Measurements from ENCODE around the gene XPC.
A peak's percentile ranks its signal among the peaks of the same experiment; 100 is the strongest.
"Not testable (repeated sequence)": the region's sequence is repeated elsewhere in the genome, so short reads cannot be mapped to it uniquely, and the experiment has no call there.

Gene XPC

GRCh38 chr3:14178247-14179113, at the start of gene XPC, which contains the start of gene LSM3:
XPC (minus strand) TSS chr3:14178601; CDS start chr3:14178568, 33 bp downstream.
LSM3 (plus strand) TSS chr3:14178817; CDS start chr3:14178861, 44 bp downstream.
- DNase-seq, result peak; percentile 94

DNA sequence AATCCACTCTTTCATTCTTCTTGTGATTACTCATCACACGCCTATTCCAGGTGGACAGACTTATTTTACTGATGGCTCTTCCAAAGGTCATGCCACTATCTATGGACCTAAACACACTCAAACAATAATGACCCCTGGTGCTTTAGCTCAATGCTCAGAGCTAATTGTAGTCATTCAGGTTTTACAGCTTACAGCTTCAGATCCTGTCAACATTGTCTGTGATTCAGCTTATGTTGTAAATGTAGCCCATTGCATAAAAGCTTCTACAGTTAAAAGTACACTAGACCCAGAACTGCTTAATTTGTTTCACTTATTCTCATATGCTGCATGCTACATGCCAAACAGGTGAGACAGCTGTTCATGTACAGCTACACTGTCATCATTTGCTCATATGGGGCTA, 49.5 kb upstream of the XPC start:
- peak; percentile 60 for DNase-seq

- not testable (repeated sequence) for DNase-seq
Observed at GRCh38 chr3:14226351-14226750, 48.0 kb upstream of the XPC start.

DNA sequence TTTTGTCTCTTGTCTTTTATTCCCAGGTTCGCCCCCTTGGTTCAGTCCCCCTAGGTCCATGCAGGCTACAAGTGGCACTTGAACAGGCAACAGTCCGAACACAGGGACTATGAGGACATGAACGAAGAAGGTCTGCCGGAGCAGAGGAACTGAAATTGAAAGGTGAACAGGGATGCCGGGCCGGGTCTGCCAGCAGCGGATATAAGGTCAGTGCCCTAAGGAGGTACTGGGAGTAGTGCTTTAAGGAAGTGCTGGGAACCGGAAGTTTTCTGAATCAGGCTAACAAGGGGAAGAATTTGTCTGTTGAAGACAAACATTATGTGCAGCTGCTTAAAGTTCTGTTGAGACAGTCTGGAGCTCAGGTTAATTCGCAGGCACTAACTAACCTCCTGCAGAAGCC, 47.0 kb upstream of the XPC start:
- no peak for DNase-seq

- no peak for DNase-seq
Observed at GRCh38 chr3:14224895-14225294, 46.5 kb upstream of the XPC start.

DNA sequence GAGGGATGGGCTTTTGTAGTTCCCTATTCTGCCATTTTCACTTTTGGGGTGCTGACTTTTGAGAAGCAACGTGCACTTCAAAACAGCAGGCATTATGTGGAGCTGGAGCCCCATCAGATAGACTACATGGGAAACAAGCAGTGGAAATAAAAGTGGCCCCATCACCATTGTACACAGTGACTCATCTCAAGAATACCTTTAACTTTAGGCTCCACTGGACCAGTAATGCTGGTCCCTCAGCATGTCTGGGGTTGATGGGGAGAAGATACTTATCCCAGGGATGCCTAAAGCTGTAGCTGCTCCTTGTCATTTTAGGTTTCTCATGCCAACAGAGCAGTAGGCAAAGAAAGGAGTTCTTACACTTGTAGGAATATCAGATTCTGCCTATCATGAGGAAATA, 45.2 kb upstream of the XPC start:
- DNase-seq, result no peak

DNA sequence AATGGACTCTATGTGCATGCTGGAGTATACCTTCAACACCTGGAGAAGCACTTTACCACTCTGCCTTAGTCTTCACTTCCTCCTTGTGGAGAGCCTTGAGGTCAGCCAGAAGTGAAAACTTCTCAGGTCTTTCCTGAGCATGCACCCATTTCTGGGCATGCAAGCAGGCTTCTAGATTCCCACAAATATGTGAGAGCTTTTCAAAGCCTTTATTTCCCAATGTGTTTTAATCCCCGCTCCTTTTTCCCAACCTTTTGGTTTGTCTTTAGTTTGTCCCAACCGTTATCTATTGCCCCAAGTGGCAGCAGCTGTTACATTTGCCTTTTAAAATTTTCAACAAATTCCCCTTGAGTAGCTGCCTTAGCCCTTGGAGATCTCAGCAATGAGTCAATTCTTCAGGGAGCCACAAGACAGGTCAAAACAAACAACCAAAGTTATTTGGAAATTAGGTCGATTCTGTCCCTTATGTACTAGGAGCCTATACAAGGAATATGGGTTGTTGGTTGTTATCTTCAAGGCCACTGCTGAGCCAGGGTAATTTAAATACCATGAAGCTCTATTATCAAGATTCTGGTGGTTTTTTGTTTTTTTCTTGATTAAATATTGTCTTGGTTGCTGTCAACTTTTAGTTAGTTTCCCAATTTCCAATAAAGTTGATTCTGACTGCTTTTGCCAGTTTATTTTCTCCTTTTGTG, 44.6 kb upstream of the XPC start:
- DNase-seq, result no peak

GRCh38 chr3:14222457-14222856, 44.1 kb upstream of the XPC start:
- no peak for DNase-seq

DNA sequence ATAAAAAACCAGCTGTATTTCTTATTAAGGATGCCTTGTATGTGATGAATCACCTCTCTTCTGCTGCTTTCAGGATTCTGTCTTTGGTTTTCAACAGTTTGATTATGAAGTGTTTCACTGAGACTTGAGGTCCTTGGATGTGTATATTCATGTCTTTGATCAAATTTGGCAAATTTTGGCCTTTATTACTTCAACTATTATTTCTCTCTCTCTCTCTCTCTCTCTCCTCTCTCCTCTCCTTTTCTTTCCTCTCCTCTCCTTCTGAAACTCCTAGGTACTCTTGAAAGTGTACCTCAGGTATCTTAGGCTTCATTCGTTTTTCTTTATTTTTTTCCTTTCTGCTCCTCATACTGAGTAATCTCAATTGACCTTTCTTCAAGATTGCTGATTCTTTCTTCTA, 43.5 kb upstream of the XPC start:
- no peak for DNase-seq

DNA sequence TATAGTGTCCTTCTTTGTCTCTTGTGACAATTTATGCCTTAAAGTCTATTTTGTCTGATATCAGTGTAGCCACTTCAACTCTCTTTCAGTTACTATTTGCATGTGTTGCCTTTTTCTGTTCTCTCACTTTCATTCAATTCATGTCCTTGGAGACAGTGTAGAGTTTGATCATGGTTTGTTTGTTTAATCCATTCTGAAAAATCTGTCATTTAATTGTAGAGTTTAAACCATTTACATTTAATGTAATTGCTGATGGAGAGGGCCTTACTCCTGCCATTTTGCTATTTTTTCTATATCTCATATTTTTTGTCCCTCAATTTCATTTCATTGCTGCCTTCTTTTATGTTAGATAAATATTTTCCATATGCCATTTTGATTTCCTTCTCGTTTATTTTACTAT, 42.5 kb upstream of the XPC start:
- DNase-seq, result no peak

DNA sequence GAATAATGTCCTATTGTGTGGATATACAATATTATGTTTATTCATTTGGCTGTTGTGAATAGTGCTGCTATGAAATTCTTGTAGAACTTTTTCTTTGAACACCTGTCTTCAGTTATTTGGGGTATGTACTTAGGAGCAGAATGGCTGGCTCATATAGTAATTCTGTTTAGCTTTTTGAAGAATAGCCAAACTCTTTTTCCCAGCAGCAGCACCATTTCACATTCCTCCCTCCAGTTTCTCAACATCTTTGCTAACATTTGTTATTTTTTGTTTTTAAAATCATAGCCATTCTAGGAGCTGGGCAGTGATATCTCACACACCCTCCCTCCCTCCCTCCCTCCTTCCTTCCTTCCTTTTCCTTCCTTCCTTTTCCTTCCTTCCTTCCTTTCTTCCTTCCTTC, 40.0 kb upstream of the XPC start:
- DNase-seq, result no peak

GRCh38 chr3:14216257-14217048, 38.1 kb upstream of the XPC start:
- DNase-seq, result no peak

- no peak for DNase-seq
Observed at GRCh38 chr3:14214764-14215163, 36.4 kb upstream of the XPC start.

DNA sequence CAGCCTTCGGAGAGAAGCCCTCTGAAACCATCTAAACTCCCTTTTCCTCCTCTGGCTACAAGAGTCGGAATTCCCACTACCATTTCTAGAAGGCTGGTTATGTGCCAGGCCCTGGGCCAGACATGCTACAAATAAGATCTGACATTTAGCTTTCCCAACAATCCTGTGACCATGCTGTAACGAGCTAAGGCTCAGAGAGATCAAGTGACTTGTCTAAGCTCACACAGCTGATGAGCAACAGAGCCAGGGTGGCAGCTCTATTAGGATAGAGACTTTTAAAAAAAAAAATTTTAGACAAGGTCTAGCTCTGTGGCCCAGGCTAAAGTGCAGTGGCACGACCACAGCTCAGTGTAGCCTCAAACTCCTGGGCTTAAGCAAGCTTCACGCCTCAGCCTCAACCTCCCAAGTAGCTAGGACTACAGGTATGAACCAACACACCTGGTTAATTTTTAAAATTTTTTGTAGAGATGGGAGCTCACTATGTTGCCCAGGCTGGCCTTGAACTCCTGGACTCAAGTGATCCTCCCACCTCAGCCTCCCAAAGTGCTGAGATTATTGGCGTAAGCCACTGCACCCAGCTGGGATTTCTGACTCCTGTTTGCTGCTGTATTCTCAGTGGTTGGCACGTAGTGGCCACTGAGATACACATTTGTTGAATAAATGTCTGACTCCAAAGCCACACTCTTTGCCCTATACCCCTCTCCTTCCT, 34.8 kb upstream of the XPC start:
- DNase-seq, result no peak

GRCh38 chr3:14212032-14212431, 33.6 kb upstream of the XPC start:
- no peak for DNase-seq

GRCh38 chr3:14211621-14212020, 33.2 kb upstream of the XPC start:
- DNase-seq, result no peak

- no peak for DNase-seq
Observed at GRCh38 chr3:14210843-14211594, 32.6 kb upstream of the XPC start.

DNA sequence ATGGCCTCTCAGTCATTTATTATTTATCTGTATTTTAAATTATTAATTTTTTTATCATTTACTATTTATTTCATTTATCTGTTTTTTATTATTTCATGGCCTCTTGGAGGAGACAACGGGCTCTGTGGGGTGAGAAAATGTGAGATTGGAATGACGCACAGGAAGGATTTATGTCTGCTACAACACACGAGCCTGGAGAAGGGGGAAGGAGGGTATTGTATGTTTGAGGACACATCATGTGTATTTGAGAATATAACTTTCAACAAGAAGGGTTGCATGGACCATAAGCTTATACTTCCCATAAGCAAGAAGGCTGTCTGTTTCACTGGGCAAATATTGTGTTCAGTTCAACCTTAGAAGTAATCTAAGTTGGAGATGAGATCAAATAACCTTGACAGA, 31.9 kb upstream of the XPC start:
- no peak for DNase-seq

DNA sequence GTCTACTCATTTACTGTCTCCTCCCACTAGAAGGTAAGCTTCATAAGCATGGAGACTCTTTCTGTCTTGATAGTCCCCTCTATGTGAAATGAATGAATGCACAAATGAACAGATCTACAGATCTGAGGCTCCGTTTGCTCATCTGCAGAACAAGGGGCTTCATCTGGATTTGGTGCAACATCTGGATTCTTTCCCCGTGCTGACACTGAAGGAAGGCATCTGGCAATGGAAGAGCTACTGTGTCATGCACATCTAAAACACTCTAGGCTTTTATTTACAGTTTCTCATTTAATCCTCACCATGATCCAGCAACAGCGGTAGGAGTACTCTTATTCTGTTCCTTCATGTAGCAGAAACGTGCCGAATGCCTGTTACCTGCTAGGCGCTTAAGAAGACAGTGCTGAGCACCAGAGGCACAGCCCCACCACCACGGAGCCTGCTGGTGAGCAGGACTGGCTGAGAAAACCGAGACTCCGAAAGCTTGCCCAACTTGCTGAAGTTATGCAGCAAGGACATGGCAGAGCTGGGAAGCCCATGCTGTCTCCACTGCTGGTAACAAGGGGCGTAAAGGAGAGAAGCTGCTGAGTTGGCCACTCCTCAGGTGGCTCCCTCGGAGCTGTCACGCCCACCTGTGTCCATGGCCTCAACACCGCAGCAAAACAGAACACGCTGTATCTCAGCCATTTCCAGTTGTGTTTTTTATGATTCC, 31.3 kb upstream of the XPC start:
- DNase-seq, result no peak

DNA sequence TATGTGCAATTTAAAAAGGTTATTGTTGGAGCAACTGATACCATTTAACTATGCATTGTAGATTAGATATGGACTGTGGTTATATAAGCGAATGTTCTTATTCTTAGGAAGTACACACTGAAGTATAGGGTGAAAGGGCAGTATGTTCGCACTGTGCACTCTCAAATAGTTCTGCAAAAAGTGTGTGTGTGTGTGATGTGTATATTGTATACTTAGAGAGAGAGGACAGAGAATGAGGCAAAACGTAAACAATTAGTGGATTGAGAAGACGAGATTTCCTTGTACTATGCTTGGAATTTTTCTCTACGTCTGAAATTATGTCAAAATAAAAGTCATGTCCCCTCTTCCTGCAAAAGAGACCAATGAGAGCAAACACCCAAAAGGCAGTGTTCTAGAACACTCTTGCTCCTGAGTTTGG, 30.6 kb upstream of the XPC start:
- no peak for DNase-seq

GRCh38 chr3:14208168-14208567, 29.8 kb upstream of the XPC start:
- no peak for DNase-seq

Data from NCI-H146 (cell line).